Fibroblast of the aortic adventitia (primary cell): Measurements from ENCODE around the gene GALE. TPM values are rescaled to one million over a fixed set of nuclear protein-coding genes. Genes with fewer than 3 reads are reported as not detected.
"Not testable (repeated sequence)": the region's sequence is repeated elsewhere in the genome, so short reads cannot be mapped to it uniquely, and the experiment has no call there.

Experiments used
- DNase-seq: peaks from one replicate; pipeline ENCODE4 v3.0.0-alpha.2; 2010; ENCODE audit warnings: low read depth
- H3K4me3 ChIP-seq: 2 replicates; pipeline ENCODE4 v1.5.1; 2011; ENCODE audit warnings: low read depth, mild to moderate bottlenecking, control low read depth, low read length, moderate library complexity
- CTCF ChIP-seq: IDR thresholded peaks from 2 replicates; pipeline ENCODE4 v1.5.1; 2011; ENCODE audit warnings: mild to moderate bottlenecking, low read length, control low read depth, inconsistent platforms; ENCODE audit not compliant: insufficient read depth
- total RNA-seq: library from RNA; depleted of rRNA; stranded (reverse); fragments of >200 nt; gene quantifications from 2 replicates; pipeline ENCODE4 v1.2.3, GENCODE V29; 2012; ENCODE audit warnings: low replicate concordance

GALE gene
- total RNA-seq, 1 donor, result 16.7 TPM

GRCh38 chr1:23790696-23791515 is 9.6 kb downstream of the GALE start, which contains the start of gene LYPLA2:
Gene LYPLA2 (plus strand): TSS chr1:23791145. CDS start chr1:23792683, 1,538 bp downstream.
- peak within 1 kb of the TSS; percentile 95 for H3K4me3 ChIP-seq
- DNase-seq, result peak; percentile 86
- no peak for TF ChIP-seq CTCF

- no peak for TF ChIP-seq CTCF
- no peak for DNase-seq
- no peak overlapping the region for H3K4me3 ChIP-seq
Observed at GRCh38 chr1:23788695-23789094, 11.9 kb downstream of the GALE start.

GRCh38 chr1:23787701-23788100 is 12.9 kb downstream of the GALE start:
- TF ChIP-seq CTCF, result no peak
- no peak overlapping the region for H3K4me3 ChIP-seq
- DNase-seq, result no peak

GRCh38 chr1:23784846-23785245 is 15.7 kb downstream of the GALE start:
- H3K4me3 ChIP-seq, result no peak overlapping the region
- no peak for TF ChIP-seq CTCF
- no peak for DNase-seq

- not testable (repeated sequence) for DNase-seq, H3K4me3 ChIP-seq
Observed at GRCh38 chr1:23783141-23783540, 17.4 kb downstream of the GALE start.

GRCh38 chr1:23779826-23780371 is 20.7 kb downstream of the GALE start:
- peak; percentile 55 for DNase-seq
- TF ChIP-seq CTCF, result no peak
- H3K4me3 ChIP-seq, result peak overlapping the region; percentile 95

GRCh38 chr1:23777979-23778814 is 22.4 kb downstream of the GALE start, which contains the start of gene PITHD1:
Gene PITHD1 (plus strand): TSS chr1:23778418. CDS start chr1:23778516, 98 bp downstream.
- peak within 1 kb of the TSS; percentile 95 for H3K4me3 ChIP-seq
- TF ChIP-seq CTCF, result no peak
- peak; percentile 86 for DNase-seq
